GM23248 (cell line): ENCODE measurements around the gene DOK6.

Experiments used
- EZH2 ChIP-seq: fragments of 200-600 bp; sonication (generic); IDR thresholded peaks from 2 replicates; pipeline ENCODE4 v1.6.1; 2018; ENCODE audit warnings: antibody characterized with exemption, mild to moderate bottlenecking; ENCODE audit not compliant: insufficient read depth, poor library complexity, severe bottlenecking
- EZH2phosphoT487 ChIP-seq: fragments of 200-600 bp; sonication (generic); IDR thresholded peaks from 2 replicates; pipeline ENCODE4 v1.6.1; 2018; ENCODE audit warnings: antibody characterized with exemption, moderate library complexity, mild to moderate bottlenecking, low read depth; ENCODE audit not compliant: insufficient read depth

DNA sequence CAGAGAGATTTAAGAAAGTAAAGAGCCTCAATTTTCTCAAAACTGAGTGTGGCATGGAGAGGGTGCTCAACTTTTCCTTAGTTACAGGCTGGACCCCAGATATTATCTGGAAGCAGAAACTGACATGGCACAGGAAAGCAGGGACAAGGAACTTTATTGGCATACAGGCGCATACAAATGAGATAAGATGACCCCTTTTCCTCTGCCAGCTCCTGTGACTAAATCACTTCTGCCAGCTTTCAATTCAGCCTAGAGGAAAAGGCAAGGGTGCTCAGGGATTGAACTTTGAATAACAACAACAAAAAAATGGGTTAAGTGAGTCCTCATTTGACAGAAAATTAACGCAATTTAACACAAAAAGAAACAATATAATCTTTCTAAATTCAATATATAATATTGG lies 284.1 kb downstream of the DOK6 start:
- TF ChIP-seq EZH2phosphoT487 = no peak
- TF ChIP-seq EZH2 = no peak
